ENCODE results near the gene SLC7A8.

The SLC7A8 gene

DNA sequence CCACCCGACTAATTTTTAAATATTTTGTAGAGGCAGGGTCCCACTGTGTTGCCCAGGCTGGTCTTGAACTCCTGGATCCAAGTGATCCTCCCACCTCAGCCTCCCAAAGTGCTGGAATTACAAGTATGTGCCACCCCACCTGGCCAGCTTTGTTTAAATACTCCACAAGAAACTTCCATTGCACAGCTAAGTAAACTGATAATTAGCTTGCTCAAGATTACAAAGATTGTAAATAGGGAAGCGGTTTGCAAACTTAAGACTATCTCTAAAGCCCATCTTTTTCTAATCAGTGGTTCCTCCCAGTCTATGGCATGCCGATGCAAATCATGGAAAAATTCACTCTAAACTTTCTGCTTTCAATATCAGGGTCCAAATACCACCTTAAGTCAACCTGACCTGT is 9.7 kb downstream of the SLC7A8 start:
- no peak overlapping the region for H3K4me3 ChIP-seq (replicated peaks; ENCODE audit: insufficient read depth, low read length)
- no peaks in the 10 kb centered on the region for H3K27me3 ChIP-seq (ENCODE audit: insufficient read depth, poor library complexity, severe bottlenecking)
- no peak for DNase-seq (ENCODE audit: low read depth in 1 of 2, low spot score in 1 of 2)
- TF ChIP-seq SPI1 (IDR thresholded peaks at IDR 0.05; ENCODE audit: borderline replicate concordance, low read depth) = peak; percentile 57; the same call in 1 of the 2 replicates
- no peak for TF ChIP-seq POLR2AphosphoS5 (IDR thresholded peaks at IDR 0.05; ENCODE audit: low read depth)
- TF ChIP-seq, protein P1, sequence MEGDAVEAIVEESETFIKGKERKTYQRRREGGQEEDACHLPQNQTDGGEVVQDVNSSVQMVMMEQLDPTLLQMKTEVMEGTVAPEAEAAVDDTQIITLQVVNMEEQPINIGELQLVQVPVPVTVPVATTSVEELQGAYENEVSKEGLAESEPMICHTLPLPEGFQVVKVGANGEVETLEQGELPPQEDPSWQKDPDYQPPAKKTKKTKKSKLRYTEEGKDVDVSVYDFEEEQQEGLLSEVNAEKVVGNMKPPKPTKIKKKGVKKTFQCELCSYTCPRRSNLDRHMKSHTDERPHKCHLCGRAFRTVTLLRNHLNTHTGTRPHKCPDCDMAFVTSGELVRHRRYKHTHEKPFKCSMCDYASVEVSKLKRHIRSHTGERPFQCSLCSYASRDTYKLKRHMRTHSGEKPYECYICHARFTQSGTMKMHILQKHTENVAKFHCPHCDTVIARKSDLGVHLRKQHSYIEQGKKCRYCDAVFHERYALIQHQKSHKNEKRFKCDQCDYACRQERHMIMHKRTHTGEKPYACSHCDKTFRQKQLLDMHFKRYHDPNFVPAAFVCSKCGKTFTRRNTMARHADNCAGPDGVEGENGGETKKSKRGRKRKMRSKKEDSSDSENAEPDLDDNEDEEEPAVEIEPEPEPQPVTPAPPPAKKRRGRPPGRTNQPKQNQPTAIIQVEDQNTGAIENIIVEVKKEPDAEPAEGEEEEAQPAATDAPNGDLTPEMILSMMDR (IDR thresholded peaks at IDR 0.05; ENCODE audit: insufficient read depth, low read length) = no peak
- no peak for TF ChIP-seq REST (IDR thresholded peaks at IDR 0.05; ENCODE audit: insufficient replicate concordance, low read depth)
- TF ChIP-seq GABPA (IDR thresholded peaks at IDR 0.05; ENCODE audit: low read depth) = no peak
- no peak overlapping the region for H3K27ac ChIP-seq (replicated peaks)

DNA sequence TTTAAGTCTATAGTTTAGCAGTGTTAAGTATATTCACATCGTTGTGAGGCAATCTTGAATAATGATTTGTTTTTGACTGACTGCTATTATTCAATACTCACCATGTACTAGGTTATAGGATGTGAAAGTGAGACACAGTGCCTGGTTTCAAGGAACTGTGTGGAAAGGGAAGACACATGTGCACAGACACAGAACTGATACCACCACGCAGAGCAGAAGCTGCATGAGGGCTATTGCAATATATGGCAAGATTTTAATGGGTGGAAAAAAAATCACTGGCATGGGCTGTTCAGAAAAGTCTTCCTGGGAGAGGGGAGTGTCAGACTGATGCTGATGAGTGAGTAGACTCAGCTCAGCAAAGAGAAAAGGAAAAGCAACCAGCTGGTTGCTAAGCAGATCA is 10.4 kb downstream of the SLC7A8 start:
- Histone ChIP-seq H3K27me3 (ENCODE audit: insufficient read depth, poor library complexity, severe bottlenecking) (no peaks in the 10 kb centered on the region), H3K27ac (replicated peaks) (no peak overlapping the region), H3K4me3 (replicated peaks; ENCODE audit: insufficient read depth, low read length) (no peak overlapping the region)
- TF ChIP-seq SPI1 (IDR thresholded peaks at IDR 0.05; ENCODE audit: borderline replicate concordance, low read depth) (no peak), GABPA (IDR thresholded peaks at IDR 0.05; ENCODE audit: low read depth) (no peak), REST (IDR thresholded peaks at IDR 0.05; ENCODE audit: insufficient replicate concordance, low read depth) (no peak), POLR2AphosphoS5 (IDR thresholded peaks at IDR 0.05; ENCODE audit: low read depth) (no peak)
- TF ChIP-seq, protein P1 (IDR thresholded peaks at IDR 0.05; ENCODE audit: insufficient read depth, low read length) = no peak
- DNase-seq (ENCODE audit: low read depth in 1 of 2, low spot score in 1 of 2) = peak in 1 of 2 experiments; percentile 63

GRCh38 chr14:23172574-23172973 is 10.9 kb downstream of the SLC7A8 start:
- TF ChIP-seq POLR2AphosphoS5 (IDR thresholded peaks at IDR 0.05; ENCODE audit: low read depth) = no peak
- TF ChIP-seq GABPA (IDR thresholded peaks at IDR 0.05; ENCODE audit: low read depth) = no peak
- TF ChIP-seq SPI1 (IDR thresholded peaks at IDR 0.05; ENCODE audit: borderline replicate concordance, low read depth) = no peak
- TF ChIP-seq, protein P1 (IDR thresholded peaks at IDR 0.05; ENCODE audit: insufficient read depth, low read length) = no peak
- no peak for TF ChIP-seq REST (IDR thresholded peaks at IDR 0.05; ENCODE audit: insufficient replicate concordance, low read depth)
- no peak for DNase-seq (ENCODE audit: low read depth in 1 of 2, low spot score in 1 of 2)
- Histone ChIP-seq H3K27ac (replicated peaks) (no peak overlapping the region), H3K4me3 (replicated peaks; ENCODE audit: insufficient read depth, low read length) (no peak overlapping the region), H3K27me3 (ENCODE audit: insufficient read depth, poor library complexity, severe bottlenecking) (no peaks in the 10 kb centered on the region)
